Breast epithelium (tissue), 4 donors: ENCODE data around the gene FMNL2. TPM values are rescaled to one million over a fixed set of nuclear protein-coding genes. Genes with fewer than 3 reads are reported as not detected.

Source experiments
- DNase-seq, 2 donors: peaks; one replicate each; pipeline ENCODE4 v3.0.0-alpha.2; 2019; ENCODE audit warnings: low spot score in 2 of 2
- H3K27ac ChIP-seq, 2 donors: fragments of 200-600 bp; sonication (generic) in 1 of 2; one replicate each; pipeline ENCODE4 v1.5.1; 2016 to 2019; ENCODE audit warnings: mild to moderate bottlenecking in 1 of 2
- H3K27me3 ChIP-seq, 2 donors: fragments of 200-600 bp; sonication (generic) in 1 of 2; one replicate each; pipeline versions ENCODE4 v1.5.1 to v1.6.0; 2017 to 2019; ENCODE audit warnings: control low read depth in 1 of 2, mild to moderate bottlenecking in 1 of 2
- H3K36me3 ChIP-seq: fragments of 200-600 bp; one replicate; pipeline ENCODE4 v1.5.1; 2019
- H3K4me1 ChIP-seq, 2 donors: fragments of 200-600 bp; sonication (generic); one replicate each; pipeline ENCODE4 v1.5.1; 2016 to 2019; ENCODE audit warnings: control low read depth in 1 of 2
- H3K4me3 ChIP-seq, 3 donors: fragments of 200-600 bp; sonication (generic); 1 replicate in 2 of 3; 2 replicates in 1 of 3; pipeline ENCODE4 v1.5.1; 2016 to 2019; ENCODE audit warnings: mild to moderate bottlenecking in 3 of 3, moderate library complexity in 2 of 3
- H3K9me3 ChIP-seq, 2 donors: fragments of 200-600 bp; sonication (generic) in 1 of 2; one replicate each; pipeline ENCODE4 v1.5.1; 2016 to 2019; ENCODE audit warnings: control low read depth in 1 of 2
- POLR2A ChIP-seq: fragments of 450-650 bp; IDR thresholded peaks from one replicate; pipeline ENCODE4 v1.6.1; 2016; ENCODE audit warnings: antibody characterized with exemption, mild to moderate bottlenecking, moderate library complexity
- POLR2AphosphoS5 ChIP-seq, 3 donors: sonication (generic); formaldehyde crosslinking; IDR thresholded peaks; one replicate each; pipeline ENCODE4 v1.6.1; 2017; ENCODE audit warnings: antibody characterized with exemption in 3 of 3
- intact Hi-C: fragments of 100-400 bp; cut with DNase I; formaldehyde crosslinking; loops from one replicate; pipeline ENCODE4 v1.15.1; 2023; ENCODE audit warnings: low total_unique reads
- total RNA-seq, 3 donors: library from RNA; depleted of rRNA; stranded (reverse); fragments of >200 nt; gene quantifications; one replicate each; pipeline ENCODE4 v1.1.0, GENCODE V29; 2016
- TF ChIP-seq, protein P1 (sequence below), 3 donors: fragments of 450-650 bp; IDR thresholded peaks; one replicate each; pipeline ENCODE4 v1.5.1; 2016 to 2017; ENCODE audit warnings: antibody characterized with exemption in 3 of 3, mild to moderate bottlenecking in 3 of 3, moderate library complexity in 3 of 3

FMNL2 gene
- total RNA-seq, 3 donors from 2014 or later = 36.1 to 78.1 (median 40.0) TPM

DNA sequence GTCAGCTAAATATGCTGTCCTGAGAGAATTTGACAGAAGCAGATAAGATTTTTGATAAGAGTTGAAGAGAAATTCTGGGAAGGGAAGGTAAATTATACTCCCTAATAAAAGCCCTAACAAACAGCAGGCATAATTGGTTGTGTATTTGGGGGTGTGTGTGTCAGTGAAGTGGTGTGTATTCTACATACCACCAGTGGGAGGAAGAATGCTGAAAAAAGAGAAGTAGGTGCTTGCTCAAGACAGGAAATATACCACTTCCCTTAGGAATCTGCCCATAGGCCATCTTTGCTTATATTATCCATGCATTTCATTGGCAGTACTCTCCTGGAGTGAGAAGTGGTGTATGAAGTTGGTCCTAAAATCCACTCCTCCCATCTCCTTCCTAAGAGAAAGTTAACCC is 76.2 kb downstream of the FMNL2 start:
- no peaks in the 10 kb centered on the region for H3K27me3 ChIP-seq
- no peaks in the 10 kb centered on the region for H3K9me3 ChIP-seq
- no peaks in the 10 kb centered on the region for H3K36me3 ChIP-seq
- peaks cover 0 to 10% of the 10 kb centered on the region in 2 donors for H3K4me1 ChIP-seq
- intact Hi-C loops = loop anchor here (2.0 kb wide), 1 partner anchor 40 kb away; no protein-coding TSS in a partner anchor
- H3K27ac ChIP-seq = no peak overlapping the region
- DNase-seq = no peak
- H3K4me3 ChIP-seq = no peak overlapping the region
- TF ChIP-seq, protein P1, sequence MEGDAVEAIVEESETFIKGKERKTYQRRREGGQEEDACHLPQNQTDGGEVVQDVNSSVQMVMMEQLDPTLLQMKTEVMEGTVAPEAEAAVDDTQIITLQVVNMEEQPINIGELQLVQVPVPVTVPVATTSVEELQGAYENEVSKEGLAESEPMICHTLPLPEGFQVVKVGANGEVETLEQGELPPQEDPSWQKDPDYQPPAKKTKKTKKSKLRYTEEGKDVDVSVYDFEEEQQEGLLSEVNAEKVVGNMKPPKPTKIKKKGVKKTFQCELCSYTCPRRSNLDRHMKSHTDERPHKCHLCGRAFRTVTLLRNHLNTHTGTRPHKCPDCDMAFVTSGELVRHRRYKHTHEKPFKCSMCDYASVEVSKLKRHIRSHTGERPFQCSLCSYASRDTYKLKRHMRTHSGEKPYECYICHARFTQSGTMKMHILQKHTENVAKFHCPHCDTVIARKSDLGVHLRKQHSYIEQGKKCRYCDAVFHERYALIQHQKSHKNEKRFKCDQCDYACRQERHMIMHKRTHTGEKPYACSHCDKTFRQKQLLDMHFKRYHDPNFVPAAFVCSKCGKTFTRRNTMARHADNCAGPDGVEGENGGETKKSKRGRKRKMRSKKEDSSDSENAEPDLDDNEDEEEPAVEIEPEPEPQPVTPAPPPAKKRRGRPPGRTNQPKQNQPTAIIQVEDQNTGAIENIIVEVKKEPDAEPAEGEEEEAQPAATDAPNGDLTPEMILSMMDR (IDR thresholded peaks at IDR 0.05) = no peak
- TF ChIP-seq POLR2A (no peak), POLR2AphosphoS5 (IDR thresholded peaks at IDR 0.05) (no peak)

DNA sequence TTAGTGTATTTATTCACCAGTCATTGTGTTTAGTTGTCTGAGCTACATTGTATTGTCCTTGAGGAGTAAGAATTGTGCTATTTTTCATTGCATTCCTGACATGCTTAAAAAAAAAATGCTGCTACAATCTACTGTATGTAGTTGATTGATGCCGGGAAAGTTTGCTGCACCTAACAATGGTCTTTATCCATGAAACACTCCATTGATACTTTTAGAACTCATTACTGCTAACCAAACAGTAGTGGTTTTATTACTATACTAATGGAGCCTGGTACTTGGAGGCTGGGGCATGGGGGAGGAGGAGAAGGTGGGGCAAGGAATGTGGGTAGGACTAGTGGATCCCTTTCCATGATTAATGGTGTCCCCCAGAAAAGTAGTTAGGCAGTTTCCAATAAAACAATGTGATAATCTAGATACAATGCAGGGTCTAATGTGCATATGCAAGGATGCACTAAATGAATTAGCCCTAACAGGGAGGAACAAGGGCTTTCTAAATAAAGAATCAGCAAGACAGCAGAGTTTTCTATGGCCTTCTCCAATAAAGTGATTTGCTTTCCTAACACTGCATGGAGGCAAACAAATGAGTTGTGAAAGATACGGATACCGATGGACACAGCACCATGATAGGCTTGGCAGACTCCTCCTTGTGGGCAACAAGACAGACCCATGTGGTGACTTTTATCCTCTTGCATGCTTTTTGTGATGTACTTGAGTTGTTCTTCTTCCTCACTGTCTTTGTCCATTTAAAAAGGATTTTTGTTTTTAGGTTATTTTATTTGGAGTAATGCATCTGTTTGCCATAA is 78.5 kb downstream of the FMNL2 start:
- peaks cover 0 to 4% of the 10 kb centered on the region in 2 donors for H3K4me1 ChIP-seq

DNA sequence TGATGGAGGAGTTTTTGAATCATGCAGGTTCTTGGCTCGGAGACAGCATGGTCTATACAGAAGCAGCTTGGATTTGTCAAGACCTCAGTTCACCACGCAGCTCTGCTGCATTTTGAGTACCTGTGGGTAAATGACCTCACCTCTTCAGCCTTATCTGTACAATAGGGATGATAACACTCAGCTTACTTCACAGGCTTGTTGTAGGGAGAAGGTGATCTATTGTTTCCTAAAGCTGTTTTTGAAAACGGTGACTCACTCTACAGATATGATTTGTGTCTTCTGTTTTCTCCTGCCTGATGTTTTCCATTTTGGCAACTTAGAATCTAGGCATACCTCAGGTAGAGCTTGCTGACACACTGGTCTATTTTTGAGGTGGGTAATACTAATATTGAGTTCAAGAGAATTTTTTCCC is 80.3 kb downstream of the FMNL2 start:
- intact Hi-C loops = no loop called here
- no peaks in the 10 kb centered on the region for H3K36me3 ChIP-seq
- no peaks in the 10 kb centered on the region for H3K27me3 ChIP-seq
- no peak for TF ChIP-seq POLR2A
- TF ChIP-seq, protein P1 (IDR thresholded peaks at IDR 0.05) = no peak
- no peak for TF ChIP-seq POLR2AphosphoS5 (IDR thresholded peaks at IDR 0.05)
- H3K27ac ChIP-seq = no peak overlapping the region
- DNase-seq = no peak
- no peaks in the 10 kb centered on the region for H3K9me3 ChIP-seq
- H3K4me3 ChIP-seq = no peak overlapping the region
- H3K4me1 ChIP-seq = peaks cover 0 to 4% of the 10 kb centered on the region in 2 donors

More for the DNA sequence above, 78.5 kb downstream of the FMNL2 start:
- Histone ChIP-seq H3K36me3 (no peaks in the 10 kb centered on the region), H3K27me3 (no peaks in the 10 kb centered on the region), H3K4me3 (no peak overlapping the region), H3K9me3 (no peaks in the 10 kb centered on the region), H3K27ac (no peak overlapping the region)
- TF ChIP-seq, protein P1 (IDR thresholded peaks at IDR 0.05) = no peak
- no peak for TF ChIP-seq POLR2AphosphoS5 (IDR thresholded peaks at IDR 0.05)
- TF ChIP-seq POLR2A = no peak
- intact Hi-C loops = no loop called here
- DNase-seq = no peak

DNA sequence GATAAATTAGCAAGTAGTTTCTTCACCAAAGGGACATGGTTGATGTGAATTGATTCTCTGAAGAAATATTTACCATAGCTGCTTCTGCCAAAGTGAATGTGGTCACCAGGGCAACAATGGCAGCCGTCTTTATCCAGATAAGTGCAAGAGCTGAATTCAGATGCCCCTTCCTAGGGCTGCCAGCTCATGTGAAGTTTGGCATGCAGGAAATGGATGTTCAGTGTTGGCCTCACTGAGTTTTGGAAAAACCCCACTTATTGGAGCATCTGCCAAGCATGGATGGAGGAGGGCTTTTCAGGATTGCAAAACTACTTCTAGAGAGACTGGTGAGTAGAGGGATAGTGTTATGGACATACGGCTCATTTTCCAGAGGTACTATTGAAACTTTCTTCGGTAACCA is 80.8 kb downstream of the FMNL2 start:
- no peak for DNase-seq
- no peak overlapping the region for H3K27ac ChIP-seq
- intact Hi-C loops = no loop called here
- H3K4me1 ChIP-seq = peaks cover 0 to 3% of the 10 kb centered on the region in 2 donors
- no peaks in the 10 kb centered on the region for H3K36me3 ChIP-seq
- H3K4me3 ChIP-seq = no peak overlapping the region
- TF ChIP-seq POLR2A (no peak), POLR2AphosphoS5 (IDR thresholded peaks at IDR 0.05) (no peak)
- TF ChIP-seq, protein P1 (IDR thresholded peaks at IDR 0.05) = no peak
- H3K9me3 ChIP-seq = no peaks in the 10 kb centered on the region
- H3K27me3 ChIP-seq = no peaks in the 10 kb centered on the region

- no peak overlapping the region for H3K27ac ChIP-seq
These were observed 83.7 kb downstream of the FMNL2 start for GRCh38 chr2:152418688-152419087.

More at GRCh38 chr2:152418688-152419087, 83.7 kb downstream of the FMNL2 start:
- Histone ChIP-seq H3K27me3 (no peaks in the 10 kb centered on the region), H3K4me1 (no peaks in the 10 kb centered on the region), H3K4me3 (no peak overlapping the region), H3K9me3 (no peaks in the 10 kb centered on the region), H3K36me3 (no peaks in the 10 kb centered on the region)
- DNase-seq = no peak
- no peak for TF ChIP-seq POLR2AphosphoS5 (IDR thresholded peaks at IDR 0.05)
- intact Hi-C loops = no loop called here
